ENCODE measurements around the gene PTPRC. TPM values are rescaled to one million over a fixed set of nuclear protein-coding genes. Genes with fewer than 3 reads are reported as not detected.

PTPRC gene
- total RNA-seq, 1 experiment from 2014 or later = 1.4 TPM

DNA sequence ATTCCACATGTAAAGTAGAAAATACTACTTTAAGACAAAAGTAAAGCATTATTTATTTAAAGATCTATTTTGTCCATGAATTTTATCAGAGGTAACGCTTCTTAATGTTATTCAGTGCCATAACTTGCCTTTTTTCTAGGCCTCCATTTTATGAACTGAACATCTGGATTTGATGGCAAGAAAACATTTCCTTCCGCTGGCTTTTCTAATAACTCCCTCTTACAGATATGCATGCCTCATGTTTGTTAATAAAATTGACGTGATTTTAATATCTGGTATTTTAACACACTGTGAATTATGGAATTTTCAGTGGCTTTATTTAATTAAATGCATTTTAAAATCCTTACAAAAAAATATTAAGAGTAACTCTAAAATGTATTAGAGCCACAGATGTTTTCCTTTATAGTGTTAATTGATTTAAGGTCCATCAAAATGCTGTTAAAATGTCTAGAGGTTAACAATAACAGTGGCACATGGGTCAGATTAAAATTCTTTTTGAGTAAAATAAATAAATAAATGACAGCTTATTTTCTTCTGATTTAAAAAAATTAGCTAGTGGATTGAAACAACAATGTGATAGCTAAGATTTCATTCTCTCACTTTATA is 15.1 kb downstream of the PTPRC start:
- H3K27ac ChIP-seq (ENCODE audit: low read length) = no peak overlapping the region

GRCh38 chr1:198655459-198656121 is 16.8 kb downstream of the PTPRC start:
- Histone ChIP-seq H3K4me3 (ENCODE audit: low read depth in 2 of 2, low read length in 2 of 2) (no peak overlapping the region), H3K9me3 (ENCODE audit: control insufficient read depth, insufficient read depth, low read depth, low read length) (no peaks in the 10 kb centered on the region), H3K4me1 (ENCODE audit: control insufficient read depth, insufficient read depth, low read length) (peaks cover 7% of the 10 kb centered on the region; the same call in 1 of the 2 replicates), H3K27me3 (ENCODE audit: control insufficient read depth, insufficient read depth, low read length) (no peaks in the 10 kb centered on the region), H3K27ac (ENCODE audit: low read length) (peak overlapping the region; percentile 9; the same call in 1 of the 2 replicates), H3K36me3 (ENCODE audit: control insufficient read depth, insufficient read depth, low read length) (no peaks in the 10 kb centered on the region; the same call in 1 of the 2 replicates)
- in situ Hi-C loops (cut with HindIII; ENCODE audit: low pct_unique_long_range_greater_than_20kb, low sequenced_read_pairs) = no loop called here
- no peak for DNase-seq (ENCODE audit: low read depth, low spot score)
- no TSS peak for BruUV-seq (replicated peaks)
- ChIA-PET POLR2A (no interaction called here), CTCF (interaction anchor here (0.6 kb wide), 1 partner anchor 38 kb away, joined by 12 read pairs; no protein-coding TSS in a partner anchor)
- intact Hi-C loops (cut with micrococcal nuclease; ENCODE audit: unreplicated experiment) = no loop called here
- no peak for ATAC-seq
- no peak for TF ChIP-seq POLR2AphosphoS5 (IDR thresholded peaks at IDR 0.05; ENCODE audit: low read depth, low read length)

More for the DNA sequence above, 15.1 kb downstream of the PTPRC start:
- no peak for TF ChIP-seq TCF7L2 (IDR thresholded peaks at IDR 0.05; ENCODE audit: low read depth, low read length)
- Histone ChIP-seq H3K4me1 (ENCODE audit: control insufficient read depth, insufficient read depth, low read length) (peaks cover 7% of the 10 kb centered on the region; the same call in 1 of the 2 replicates), H3K36me3 (ENCODE audit: control insufficient read depth, insufficient read depth, low read length) (no peaks in the 10 kb centered on the region; the same call in 1 of the 2 replicates), H3K27me3 (ENCODE audit: control insufficient read depth, insufficient read depth, low read length) (no peaks in the 10 kb centered on the region), H3K4me3 (ENCODE audit: low read depth in 2 of 2, low read length in 2 of 2) (no peak overlapping the region), H3K9me3 (ENCODE audit: control insufficient read depth, insufficient read depth, low read depth, low read length) (no peaks in the 10 kb centered on the region)
- in situ Hi-C loops (cut with HindIII; ENCODE audit: low pct_unique_long_range_greater_than_20kb, low sequenced_read_pairs) = no loop called here
- intact Hi-C loops (cut with micrococcal nuclease; ENCODE audit: unreplicated experiment) = no loop called here
- ChIA-PET CTCF (no interaction called here), POLR2A (interaction anchor here (0.6 kb wide), 1 partner anchor 171 kb away, joined by 3 read pairs; no protein-coding TSS in a partner anchor)
- BruUV-seq (replicated peaks) = no TSS peak
- DNase-seq (ENCODE audit: low read depth, low spot score) (no peak), ATAC-seq (no peak)

- ChIA-PET POLR2A (interaction anchor here (0.7 kb wide), 1 partner anchor 25 kb away, joined by 3 read pairs; no protein-coding TSS in a partner anchor), CTCF (interaction anchor here (0.6 kb wide), 1 partner anchor 39 kb away, joined by 12 read pairs; no protein-coding TSS in a partner anchor)
These were observed 17.7 kb downstream of the PTPRC start for GRCh38 chr1:198656500-198656932.

More at GRCh38 chr1:198656500-198656932, 17.7 kb downstream of the PTPRC start:
- Histone ChIP-seq H3K27me3 (ENCODE audit: control insufficient read depth, insufficient read depth, low read length) (no peaks in the 10 kb centered on the region), H3K27ac (ENCODE audit: low read length) (peak overlapping the region; percentile 48; the same call in 1 of the 2 replicates), H3K4me1 (ENCODE audit: control insufficient read depth, insufficient read depth, low read length) (peaks cover 7% of the 10 kb centered on the region; the same call in 1 of the 2 replicates), H3K4me3 (ENCODE audit: low read depth in 2 of 2, low read length in 2 of 2) (no peak overlapping the region), H3K9me3 (ENCODE audit: control insufficient read depth, insufficient read depth, low read depth, low read length) (no peaks in the 10 kb centered on the region), H3K36me3 (ENCODE audit: control insufficient read depth, insufficient read depth, low read length) (no peaks in the 10 kb centered on the region; the same call in 1 of the 2 replicates)
- TF ChIP-seq SIN3A (IDR thresholded peaks at IDR 0.05; ENCODE audit: borderline replicate concordance, insufficient read depth, low read depth, low read length) (no peak), POLR2AphosphoS5 (IDR thresholded peaks at IDR 0.05; ENCODE audit: low read depth, low read length) (no peak), CTCF (IDR thresholded peaks at IDR 0.05) (no peak), TCF7L2 (IDR thresholded peaks at IDR 0.05; ENCODE audit: low read depth, low read length) (peak; percentile 55; the same call in 1 of the 2 replicates)
- TF ChIP-seq, protein P1, sequence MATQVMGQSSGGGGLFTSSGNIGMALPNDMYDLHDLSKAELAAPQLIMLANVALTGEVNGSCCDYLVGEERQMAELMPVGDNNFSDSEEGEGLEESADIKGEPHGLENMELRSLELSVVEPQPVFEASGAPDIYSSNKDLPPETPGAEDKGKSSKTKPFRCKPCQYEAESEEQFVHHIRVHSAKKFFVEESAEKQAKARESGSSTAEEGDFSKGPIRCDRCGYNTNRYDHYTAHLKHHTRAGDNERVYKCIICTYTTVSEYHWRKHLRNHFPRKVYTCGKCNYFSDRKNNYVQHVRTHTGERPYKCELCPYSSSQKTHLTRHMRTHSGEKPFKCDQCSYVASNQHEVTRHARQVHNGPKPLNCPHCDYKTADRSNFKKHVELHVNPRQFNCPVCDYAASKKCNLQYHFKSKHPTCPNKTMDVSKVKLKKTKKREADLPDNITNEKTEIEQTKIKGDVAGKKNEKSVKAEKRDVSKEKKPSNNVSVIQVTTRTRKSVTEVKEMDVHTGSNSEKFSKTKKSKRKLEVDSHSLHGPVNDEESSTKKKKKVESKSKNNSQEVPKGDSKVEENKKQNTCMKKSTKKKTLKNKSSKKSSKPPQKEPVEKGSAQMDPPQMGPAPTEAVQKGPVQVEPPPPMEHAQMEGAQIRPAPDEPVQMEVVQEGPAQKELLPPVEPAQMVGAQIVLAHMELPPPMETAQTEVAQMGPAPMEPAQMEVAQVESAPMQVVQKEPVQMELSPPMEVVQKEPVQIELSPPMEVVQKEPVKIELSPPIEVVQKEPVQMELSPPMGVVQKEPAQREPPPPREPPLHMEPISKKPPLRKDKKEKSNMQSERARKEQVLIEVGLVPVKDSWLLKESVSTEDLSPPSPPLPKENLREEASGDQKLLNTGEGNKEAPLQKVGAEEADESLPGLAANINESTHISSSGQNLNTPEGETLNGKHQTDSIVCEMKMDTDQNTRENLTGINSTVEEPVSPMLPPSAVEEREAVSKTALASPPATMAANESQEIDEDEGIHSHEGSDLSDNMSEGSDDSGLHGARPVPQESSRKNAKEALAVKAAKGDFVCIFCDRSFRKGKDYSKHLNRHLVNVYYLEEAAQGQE (IDR thresholded peaks at IDR 0.05; ENCODE audit: insufficient read depth in 1 of 2, low read depth in 2 of 2, low read length in 1 of 2) = no peak
- in situ Hi-C loops (cut with HindIII; ENCODE audit: low pct_unique_long_range_greater_than_20kb, low sequenced_read_pairs) = no loop called here
- intact Hi-C loops (cut with micrococcal nuclease; ENCODE audit: unreplicated experiment) = no loop called here
- no TSS peak for BruUV-seq (replicated peaks)
- ATAC-seq = peak; percentile 75
- DNase-seq (ENCODE audit: low read depth, low spot score) = no peak
